Measurements from ENCODE around the gene SLC38A3.

DNA sequence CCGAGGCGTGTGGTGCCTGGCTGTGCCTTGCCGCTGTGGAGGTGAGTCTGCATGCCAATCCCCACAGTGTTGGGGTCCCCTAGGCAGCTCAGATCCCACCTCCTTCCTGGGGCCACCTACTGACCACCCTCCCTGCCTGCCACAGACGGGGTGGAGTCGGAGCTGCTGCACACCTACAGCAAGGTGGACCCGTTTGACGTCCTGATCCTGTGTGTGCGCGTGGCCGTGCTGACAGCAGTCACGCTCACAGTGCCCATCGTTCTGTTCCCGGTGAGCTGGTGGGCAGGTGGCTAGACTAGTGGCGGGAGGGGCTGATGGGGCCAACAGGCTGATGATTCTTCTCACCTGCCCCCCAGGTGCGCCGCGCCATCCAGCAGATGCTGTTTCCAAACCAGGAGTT is 13.4 kb downstream of the SLC38A3 start:
- TF ChIP-seq, protein P1, sequence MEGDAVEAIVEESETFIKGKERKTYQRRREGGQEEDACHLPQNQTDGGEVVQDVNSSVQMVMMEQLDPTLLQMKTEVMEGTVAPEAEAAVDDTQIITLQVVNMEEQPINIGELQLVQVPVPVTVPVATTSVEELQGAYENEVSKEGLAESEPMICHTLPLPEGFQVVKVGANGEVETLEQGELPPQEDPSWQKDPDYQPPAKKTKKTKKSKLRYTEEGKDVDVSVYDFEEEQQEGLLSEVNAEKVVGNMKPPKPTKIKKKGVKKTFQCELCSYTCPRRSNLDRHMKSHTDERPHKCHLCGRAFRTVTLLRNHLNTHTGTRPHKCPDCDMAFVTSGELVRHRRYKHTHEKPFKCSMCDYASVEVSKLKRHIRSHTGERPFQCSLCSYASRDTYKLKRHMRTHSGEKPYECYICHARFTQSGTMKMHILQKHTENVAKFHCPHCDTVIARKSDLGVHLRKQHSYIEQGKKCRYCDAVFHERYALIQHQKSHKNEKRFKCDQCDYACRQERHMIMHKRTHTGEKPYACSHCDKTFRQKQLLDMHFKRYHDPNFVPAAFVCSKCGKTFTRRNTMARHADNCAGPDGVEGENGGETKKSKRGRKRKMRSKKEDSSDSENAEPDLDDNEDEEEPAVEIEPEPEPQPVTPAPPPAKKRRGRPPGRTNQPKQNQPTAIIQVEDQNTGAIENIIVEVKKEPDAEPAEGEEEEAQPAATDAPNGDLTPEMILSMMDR (IDR thresholded peaks at IDR 0.05), result no peak
- TF ChIP-seq POLR2A (IDR thresholded peaks at IDR 0.05), result no peak

All from esophagus squamous epithelium (tissue), 4 donors.